SHP77 (cell line): Measurements from ENCODE around the gene MED22.
A peak's percentile ranks its signal among the peaks of the same experiment; 100 is the strongest.
"Not testable (repeated sequence)": the region's sequence is repeated elsewhere in the genome, so short reads cannot be mapped to it uniquely, and the experiment has no call there.

Experiments used
- DNase-seq, 2 experiments: peaks; one replicate each; lab custom pipeline; 2025; lab: John Stamatoyannopoulos, UW

The MED22 gene

DNA sequence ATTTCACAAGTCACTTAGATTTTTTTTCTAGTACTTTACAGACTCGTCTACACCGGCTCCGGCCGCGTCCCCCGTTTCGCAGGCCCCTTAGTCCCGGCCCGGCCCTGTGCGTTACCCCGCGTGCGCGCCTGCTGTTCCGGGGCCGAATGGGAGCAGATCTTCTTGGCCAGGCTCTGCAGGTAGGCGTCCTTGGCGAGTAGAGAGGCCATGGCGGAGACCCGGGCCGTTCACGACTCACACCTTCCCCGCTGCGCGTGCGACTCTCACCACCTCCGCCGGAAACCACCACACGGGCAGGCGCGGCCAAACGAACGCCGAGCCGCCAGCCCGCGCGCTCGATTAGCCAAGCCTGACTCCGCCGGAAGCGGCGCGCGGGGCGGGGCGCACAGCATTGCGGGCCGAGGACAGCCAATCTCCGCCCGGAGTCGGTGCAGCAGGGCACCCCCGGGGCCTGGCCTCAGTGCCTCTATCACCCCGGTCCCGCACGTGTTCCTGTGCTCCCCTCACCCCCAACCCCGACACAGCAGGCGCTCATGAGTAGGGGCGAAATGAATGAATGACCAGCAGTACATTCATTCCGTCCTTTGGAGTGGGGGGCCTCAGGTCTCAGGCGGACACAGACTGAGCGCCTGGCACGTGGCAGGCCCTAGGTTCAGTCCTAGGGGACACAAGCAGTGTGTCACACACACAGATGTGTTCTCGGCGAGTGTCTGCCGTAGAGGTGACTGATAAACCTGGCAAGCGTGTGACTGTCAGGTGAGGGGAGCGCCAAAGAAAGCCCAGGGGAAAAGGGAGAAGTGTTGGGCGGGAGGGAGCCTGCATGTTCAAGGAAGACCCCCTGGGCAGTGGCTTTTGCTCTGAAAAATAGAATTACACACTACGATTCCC, 11.8 kb downstream of the MED22 start, which contains the start of gene SURF6:
Gene SURF6 (minus strand): TSS at position 265 of the 888 bp plus-strand sequence. CDS start 56 bp downstream, at position 209.
- DNase-seq = peak; percentile 90 to 94

DNA sequence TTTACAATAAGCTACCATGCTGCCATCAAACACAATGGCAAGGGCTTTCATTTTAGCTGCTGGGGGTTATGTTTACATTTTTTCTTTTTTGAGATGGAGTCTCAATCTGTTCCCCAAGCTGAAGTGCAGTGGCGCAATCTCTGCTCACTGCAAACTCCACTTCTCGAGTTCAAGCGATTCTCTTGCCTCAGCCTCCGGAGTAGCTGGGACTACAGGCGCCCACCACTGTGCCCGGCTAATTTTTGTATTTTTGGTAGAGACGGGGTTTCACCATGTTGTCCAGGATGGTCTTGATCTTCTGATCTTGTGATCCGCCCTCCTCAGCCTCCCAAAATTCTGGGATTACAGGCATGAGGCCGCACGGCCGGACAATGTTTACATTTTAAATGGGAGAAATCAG, 13.0 kb downstream of the MED22 start:
- DNase-seq = not testable (repeated sequence)

DNA sequence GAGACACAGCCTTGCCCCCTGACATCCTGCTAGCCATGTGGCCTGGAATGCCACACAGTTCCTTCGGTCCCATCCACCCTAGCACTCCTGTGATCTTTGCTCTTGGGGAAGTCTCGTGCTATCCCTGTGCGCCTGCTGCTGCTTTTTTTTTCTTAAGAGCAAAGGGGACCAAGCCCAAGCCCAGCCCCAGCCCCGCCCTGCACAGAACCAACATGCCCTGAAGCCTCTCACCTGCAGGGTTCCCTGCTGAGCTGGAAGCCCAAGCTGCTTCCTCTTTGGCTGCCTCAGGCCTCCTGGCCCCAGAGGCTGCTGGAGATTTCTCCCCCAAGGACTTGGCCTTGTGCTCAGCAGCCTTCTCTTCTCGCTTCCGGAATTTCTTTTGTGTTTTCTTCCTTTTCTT, 13.8 kb downstream of the MED22 start:
- DNase-seq = no peak

DNA sequence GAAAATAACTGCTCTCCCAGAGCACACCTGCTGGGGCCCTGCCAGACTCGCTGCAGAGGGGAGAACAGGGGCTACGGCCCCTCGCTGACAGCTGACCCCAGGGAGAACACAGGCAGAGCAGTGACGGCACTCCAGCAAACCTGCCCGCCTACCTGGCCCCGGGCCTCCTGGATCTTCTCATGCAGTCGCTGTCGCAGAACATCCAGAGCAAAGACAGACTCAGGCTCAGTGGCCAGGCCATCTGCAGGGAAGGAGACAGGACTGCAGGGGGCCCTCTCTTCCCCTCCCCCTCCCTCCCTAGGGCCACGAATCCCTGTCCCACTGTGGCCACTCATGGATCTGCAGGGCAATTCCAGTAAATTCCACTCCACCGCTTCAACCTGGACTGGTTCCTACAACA, 14.4 kb downstream of the MED22 start:
- DNase-seq = no peak

DNA sequence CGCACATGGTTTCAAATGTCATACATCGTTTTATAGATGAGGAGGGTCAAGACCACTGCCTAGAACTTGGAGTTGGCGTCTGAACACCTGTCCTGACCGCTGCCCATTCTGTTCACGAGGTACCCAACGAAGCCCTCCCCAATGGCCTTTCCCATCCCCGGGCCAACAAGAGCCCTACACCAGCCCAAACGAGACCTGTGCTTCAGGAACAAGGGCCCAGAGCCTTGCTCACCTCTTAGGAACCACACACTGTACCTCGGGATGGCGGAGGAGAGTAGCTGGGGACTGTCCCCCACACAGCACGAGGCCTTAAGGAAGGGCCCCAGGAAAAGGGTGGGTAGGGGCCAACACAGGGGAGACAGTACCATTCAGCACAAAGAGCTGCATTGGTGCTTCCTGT, 14.9 kb downstream of the MED22 start:
- DNase-seq = no peak

DNA sequence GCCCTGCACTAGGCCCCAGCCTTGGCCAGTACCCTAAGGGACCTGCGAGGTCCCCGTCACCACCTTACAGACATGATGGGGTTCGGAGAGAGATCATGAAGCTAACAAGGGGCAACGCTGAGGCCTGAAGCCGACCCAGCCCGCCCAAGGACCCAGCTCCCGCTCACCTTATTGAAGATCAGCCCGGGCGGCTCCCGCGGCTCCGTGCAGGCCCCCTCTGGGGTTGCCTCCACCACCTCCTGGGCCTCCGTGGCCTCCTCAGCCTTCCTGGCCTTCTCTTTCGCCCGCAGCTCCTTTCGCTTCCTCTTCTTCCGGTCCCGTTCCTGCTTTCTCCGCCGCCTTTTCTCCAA, 15.6 kb downstream of the MED22 start:
- no peak for DNase-seq

DNA sequence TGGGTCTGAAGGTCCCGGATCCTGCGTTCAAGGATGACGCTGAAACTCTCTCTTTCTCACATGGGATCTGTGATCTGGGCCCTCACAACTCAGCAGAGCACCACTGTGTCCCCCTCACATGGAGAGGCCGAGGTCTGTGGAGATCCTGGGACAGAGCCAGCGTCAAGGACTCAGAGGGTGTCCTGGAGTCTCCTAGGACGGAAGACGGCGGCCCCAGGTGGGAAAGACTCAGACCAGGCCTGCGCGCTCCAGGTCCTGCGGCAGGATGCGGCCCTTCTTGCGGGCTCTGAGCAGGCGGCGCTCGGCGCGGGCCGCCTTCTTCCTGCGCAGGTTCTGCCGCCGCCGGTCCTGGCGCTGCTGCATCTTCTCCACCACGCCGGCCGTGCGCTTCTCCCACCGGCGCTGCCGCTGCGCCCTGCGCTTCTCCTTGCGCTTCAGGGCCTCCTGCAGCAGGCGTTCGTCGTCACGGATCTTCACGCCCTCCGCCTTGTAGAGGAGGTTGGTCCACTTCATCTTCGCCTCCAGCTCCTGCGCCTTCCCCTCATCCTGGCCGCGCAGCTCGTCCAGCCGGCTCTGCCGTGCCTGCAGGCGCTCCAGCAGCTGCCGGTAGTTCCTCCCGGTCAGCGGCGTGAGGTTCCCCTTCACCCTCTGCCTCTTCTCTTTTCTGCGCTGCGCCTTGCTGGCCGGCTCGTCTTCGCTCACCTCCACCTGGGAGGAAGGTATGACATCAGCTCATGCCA, 16.1 kb downstream of the MED22 start:
- no peak for DNase-seq

DNA sequence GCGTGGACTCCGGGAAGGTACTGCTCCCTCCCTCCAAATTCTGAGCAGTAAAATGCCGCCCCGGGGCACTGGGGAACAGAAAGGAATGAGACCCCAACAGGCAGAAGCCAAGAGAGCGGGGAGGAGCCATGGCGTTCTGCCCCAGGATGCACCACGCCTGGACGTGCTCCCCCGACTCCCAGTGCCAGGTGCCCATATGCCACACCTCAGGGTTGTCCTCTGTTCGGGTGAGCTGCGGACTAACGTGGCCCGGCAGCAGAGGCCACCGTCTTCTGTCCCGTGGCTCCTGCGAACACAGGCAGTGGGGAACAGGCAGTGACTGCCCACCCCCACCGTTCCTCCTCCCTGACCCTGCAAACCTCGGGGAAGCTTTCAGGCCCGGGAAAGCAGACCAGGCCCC, 16.7 kb downstream of the MED22 start:
- DNase-seq = no peak

DNA sequence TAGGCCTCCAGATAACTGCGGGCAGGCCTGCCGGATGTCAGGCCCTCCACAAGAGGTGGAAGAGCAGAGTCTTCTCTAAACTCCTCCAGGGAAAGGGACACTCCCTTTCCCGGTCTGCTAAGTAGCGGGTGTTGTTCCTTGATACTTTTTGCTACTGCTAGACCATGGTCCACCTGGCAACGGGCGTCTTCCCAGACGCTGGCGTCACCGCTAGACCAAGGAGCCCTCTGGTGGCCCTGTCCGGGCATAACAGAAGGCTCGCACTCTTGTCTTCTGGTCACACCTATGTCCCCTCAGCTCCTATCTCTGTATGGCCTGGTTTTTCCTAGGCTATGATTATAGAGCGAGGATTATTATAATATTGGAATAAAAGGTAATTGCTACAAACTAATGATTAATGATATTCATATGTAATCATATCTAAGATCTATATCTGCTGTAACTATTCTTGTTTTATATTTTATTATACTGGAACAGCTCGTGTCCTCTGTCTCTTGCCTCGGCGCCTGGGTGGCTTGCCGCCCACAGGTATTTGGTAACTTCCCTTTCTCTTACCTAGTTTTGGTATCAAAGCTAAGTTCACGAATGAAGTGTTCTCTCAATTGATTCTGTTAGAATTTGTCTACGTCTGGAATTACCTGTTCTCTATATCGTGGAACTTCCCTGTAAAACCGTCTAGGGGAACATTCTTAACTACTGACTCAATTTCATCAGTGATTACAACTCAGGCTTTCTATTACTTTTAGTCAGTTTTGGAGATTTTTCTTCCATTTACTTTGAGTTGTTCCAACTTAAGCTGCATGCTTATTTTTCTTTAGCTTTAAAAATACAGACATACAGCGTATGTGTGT, 18.4 kb downstream of the MED22 start:
- not testable (repeated sequence) for DNase-seq

DNA sequence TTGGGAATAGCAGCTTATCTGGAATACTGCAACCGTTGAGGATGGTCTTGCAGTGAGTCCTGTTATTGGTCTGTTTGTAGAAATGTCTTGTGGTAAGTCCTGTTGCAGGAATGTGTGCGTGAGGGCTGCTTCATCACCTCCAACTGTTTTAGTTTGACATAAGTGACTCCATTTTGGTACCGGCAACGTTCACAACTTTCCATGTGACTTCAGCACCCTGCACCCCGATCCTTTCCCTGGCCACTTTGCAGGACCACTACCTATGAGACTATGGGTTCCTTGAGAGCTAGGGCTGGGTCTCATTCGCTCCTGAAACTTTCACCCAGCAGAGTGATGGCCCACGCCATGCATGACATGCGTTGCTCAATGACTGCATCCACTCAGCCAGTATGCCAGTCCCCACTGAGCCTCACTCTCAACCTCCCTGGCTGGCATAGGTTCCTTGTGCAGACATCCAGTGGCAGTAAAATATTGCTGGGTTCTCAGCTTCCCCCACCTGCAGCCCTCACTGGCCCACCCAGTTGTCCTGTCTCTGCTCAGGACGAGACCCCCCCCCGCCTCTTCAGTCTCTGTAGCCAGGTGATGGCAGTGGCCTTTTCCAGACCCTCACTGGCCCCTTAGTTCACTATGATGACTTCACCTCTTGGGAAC, 20.0 kb downstream of the MED22 start:
- DNase-seq = no peak

DNA sequence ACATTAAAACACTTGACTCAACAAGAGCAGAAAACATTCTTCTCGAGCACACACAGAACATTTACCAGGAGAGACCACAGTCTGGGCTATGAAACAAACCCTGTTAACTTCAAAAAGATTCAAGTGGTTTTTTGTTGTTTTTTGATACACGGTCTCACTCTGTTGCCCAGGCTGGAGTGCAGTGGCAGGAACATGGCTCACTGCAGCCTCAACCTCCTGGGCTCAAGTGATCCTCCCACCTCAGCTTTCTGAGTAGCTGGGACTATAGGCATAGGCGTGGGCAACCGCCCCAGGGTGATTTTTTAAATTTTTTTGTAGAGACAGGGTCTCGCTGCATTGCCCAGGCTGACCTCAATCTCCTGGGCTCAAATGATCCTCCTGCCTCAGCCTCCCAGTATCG, 20.9 kb downstream of the MED22 start:
- not testable (repeated sequence) for DNase-seq

DNA sequence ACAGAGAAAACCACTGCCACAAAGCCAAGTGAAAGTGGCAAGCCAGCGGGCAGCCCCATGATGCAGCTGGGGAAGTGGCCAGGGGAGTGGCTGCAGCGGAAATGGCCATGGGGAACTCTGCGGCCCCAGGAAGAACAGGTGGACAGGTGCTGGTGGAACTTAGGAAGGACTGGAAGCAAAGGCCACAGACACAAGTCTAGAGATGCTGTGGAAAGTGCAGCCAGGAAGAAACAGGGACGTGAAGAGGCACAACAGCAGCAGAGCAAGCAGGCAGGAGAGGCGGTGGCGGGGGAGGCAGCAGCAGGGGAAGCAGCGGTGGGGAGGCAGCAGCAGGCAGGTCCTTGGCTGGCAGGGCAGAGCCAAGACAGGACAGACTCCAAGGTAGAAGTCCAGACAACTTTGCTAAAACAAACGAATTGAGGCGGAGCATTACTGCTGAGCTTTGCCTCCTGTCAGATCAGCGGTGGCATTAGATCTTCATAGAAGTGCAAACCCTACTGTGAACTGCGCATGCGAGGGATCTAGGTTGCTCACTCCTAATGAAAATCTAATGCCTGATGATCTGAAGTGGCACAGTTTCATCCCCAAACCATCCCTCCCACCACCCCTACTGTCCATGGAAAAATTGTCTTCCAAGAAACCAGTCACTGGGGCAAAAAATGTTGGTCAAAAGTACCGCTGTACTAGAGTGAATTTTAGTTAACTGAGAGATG, 23.8 kb downstream of the MED22 start:
- no peak for DNase-seq

DNA sequence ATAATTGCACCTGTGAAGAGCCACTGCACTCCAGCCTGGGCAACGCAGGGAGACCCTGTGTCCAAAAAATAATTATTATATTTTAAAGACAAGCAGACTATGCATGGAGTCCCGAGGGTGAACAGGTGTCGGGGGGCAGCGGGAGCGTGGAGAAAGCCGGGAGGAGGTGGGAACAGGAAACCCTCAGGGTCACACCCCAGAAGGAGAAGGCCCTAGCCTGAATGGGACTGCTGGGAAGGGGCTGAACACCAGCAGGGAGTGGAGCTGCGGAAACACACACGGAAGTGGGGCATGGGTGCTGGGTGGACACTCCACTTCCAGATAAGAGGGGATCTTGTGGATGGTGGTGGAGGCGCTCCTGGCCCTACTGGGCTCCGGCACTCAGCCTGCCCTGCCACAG, 24.7 kb downstream of the MED22 start:
- no peak for DNase-seq

DNA sequence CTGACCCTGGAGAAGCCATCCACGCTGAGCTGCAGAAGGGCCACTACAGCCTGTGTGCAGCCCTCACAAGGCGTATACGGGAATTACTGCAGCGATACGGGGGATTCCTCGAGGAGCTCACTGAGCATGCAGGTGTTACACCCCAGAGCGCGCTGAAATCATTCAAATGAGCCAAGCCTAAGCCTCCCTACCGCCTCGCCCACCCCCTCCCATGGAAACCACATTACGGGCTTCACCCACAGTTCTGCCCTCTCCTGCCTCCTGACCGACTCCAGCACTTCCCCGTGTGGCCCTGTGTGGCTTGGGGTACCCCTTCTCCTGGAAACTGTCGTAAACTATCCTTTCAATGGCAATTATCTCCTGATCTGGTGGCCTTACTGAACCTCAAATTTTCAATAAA, 25.2 kb downstream of the MED22 start:
- DNase-seq = no peak

DNA sequence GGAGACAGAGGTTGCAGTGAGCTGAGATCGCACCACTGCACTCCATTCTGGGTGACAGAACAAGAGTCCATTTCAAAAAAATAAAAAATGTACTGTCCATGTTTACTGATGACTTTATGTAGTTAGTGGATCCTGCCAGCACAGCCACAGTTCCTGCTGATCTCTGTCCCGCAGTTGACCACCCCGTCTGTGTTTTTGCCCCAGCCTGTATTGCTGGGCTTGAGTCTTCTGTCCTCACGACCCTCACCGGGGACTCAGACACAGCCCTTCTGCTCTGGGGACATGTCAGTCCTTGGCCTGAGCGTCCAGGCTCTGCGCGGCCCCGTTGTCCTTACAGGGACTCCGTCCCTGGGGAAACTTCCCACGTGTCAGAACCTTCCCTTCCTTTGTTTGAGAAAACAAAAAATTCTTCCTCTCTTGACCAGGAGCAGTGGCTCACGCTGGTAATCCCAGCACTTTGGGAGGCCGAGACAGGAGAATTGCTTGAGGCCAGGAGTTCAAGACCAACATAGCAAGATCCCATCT, 26.5 kb downstream of the MED22 start:
- DNase-seq = no peak

DNA sequence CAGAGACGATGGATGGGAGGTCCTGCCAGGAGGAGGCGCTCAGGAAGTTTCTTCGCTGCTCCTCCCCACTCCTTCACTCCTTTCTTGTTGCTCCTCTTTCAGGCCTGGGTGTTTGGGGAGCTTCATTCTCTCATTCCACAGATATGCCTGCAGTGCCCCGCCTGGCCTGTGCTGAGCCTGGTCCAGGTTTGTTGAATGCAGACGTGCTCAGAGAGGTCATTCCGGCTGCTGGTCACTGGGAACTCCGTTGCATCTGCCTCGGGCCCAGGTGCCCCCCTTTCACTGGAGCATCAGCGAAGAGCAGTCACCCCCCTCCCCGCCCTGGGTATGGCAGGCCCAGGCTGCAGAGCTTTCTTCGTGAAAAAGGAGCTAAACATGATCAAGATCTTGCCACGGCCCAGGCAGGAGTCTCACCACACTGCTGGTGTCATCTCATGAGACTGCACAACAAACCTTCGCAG, 27.5 kb downstream of the MED22 start:
- DNase-seq = no peak

DNA sequence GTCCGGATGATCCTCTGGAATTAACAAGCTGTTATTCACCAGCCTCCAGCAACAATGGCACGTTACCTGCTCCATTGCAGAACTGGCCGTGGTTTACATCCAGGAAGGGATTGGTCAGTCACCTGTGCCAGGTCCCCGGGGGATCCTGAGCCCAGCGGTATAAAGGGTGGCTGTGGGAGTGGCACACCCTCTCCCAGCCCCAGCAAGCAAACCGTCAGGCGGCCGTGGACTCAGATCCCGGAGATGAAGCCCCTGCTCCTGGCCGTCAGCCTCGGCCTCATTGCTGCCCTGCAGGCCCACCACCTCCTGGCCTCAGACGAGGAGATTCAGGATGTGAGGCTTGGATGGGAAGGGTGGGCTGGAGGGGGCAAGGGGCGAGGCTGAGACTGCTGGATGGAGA, 30.4 kb downstream of the MED22 start:
- DNase-seq = not testable (repeated sequence)

DNA sequence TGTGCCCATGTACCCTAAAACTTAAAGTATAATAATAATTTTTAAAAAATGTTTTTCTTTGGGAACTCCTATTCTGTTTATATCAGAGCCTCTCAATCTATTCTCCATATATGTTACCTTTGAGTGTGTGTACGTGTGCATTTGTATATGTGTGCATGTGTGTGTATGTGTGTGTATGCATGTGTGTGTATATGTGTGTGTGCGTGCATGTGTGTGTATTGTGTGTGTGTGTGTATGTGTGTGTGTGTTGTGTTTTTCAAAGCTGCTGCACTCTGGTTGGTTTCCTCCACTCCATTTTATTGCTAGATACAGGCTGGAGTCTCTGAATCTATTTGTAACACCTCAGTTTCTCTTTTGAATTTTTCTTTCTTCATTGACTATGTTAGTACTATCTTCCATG, 31.9 kb downstream of the MED22 start:
- no peak for DNase-seq

DNA sequence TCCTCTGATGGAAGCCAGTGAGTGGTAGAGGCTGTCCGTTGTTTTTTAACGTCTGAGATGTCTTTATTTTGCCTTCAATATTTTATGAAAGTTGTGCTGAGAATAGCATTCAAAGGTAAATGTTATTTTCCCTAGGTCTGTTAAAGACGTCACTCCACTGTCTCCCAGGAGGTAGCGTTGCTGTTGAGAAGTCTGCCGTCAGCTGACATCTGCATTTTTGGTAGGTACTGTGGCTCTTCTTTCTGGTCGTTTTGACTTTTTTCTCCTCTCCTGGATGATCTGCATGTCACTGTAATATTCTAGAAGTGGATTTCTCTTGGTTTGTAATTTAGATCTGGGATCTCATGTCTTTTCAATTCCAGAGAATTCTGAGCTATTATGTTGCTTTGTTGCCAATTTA, 38.3 kb downstream of the MED22 start:
- no peak for DNase-seq

DNA sequence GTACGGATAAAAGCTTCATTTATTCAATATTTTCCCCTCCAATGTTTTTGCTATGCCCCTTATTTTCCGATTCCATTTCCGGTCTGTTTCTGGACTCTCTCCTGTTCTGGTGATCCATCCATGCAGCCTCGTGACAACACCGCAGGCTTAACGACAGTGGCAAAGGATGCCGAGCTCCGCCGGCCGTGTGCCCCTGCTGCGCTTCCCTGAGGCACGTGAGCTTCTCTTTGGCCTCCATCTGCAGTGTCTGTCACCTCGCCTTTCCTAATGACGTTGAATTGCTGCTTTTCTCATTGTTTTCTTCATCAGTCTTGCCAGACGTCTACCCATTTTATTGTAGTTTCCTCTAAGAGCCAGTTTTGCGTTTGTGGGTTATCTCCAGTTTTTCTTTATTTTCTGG, 40.6 kb downstream of the MED22 start:
- no peak for DNase-seq
